Cardiac fibroblast (primary cell): ENCODE results near the gene ANKRD6.

Experiments used
- DNase-seq, 2 donors: peaks; one replicate each; pipeline versions ENCODE4 v3.0.0 to v3.0.0-alpha.2; 2010; ENCODE audit warnings: low read depth in 2 of 2
- H3K4me3 ChIP-seq, 2 donors: replicated peaks in 1 of 2; 1 replicate in 1 of 2; 2 replicates in 1 of 2; pipeline ENCODE4 v1.5.1; 2011; ENCODE audit warnings: low read depth in 2 of 2, low read length in 2 of 2, mild to moderate bottlenecking in 2 of 2, moderate library complexity in 1 of 2
- CTCF ChIP-seq: IDR thresholded peaks from one replicate; pipeline ENCODE4 v1.5.1; 2011; ENCODE audit warnings: low read depth, mild to moderate bottlenecking, low read length, inconsistent platforms

ANKRD6 gene

GRCh38 chr6:89562093-89562973 is 129.4 kb downstream of the ANKRD6 start:
- TF ChIP-seq CTCF: no peak

GRCh38 chr6:89563866-89564265 is 130.9 kb downstream of the ANKRD6 start:
- no peak overlapping the region for H3K4me3 ChIP-seq
- no peak for DNase-seq
- TF ChIP-seq CTCF: no peak

More at GRCh38 chr6:89562093-89562973, 129.4 kb downstream of the ANKRD6 start:
- peak; percentile 2 to 5 for DNase-seq
- no peak overlapping the region for H3K4me3 ChIP-seq

- TF ChIP-seq CTCF: no peak
- H3K4me3 ChIP-seq: no peak overlapping the region
- no peak for DNase-seq
Measured at GRCh38 chr6:89564752-89565427, 131.9 kb downstream of the ANKRD6 start.

- no peak for DNase-seq
- TF ChIP-seq CTCF: no peak
- H3K4me3 ChIP-seq: no peak overlapping the region
Measured at GRCh38 chr6:89566008-89566800, 133.3 kb downstream of the ANKRD6 start.

GRCh38 chr6:89566930-89567629 is 134.1 kb downstream of the ANKRD6 start:
- no peak for TF ChIP-seq CTCF
- no peak overlapping the region for H3K4me3 ChIP-seq
- DNase-seq: no peak
